Hepatocyte (in vitro differentiated cells): ENCODE results near the gene CDK15. TPM values are rescaled to one million over a fixed set of nuclear protein-coding genes. Genes with fewer than 3 reads are reported as not detected.

ENCODE experiments used
- DNase-seq: peaks from one replicate; pipeline ENCODE4 v3.0.0-alpha.2; 2016; ENCODE audit warnings: low spot score
- H2AFZ ChIP-seq: fragments of 200-600 bp; sonication (generic); 2 replicates; pipeline ENCODE4 v1.6.0; 2016; ENCODE audit warnings: antibody characterized with exemption, mild to moderate bottlenecking
- H3K27ac ChIP-seq: fragments of 200-600 bp; sonication (generic); 2 replicates; pipeline ENCODE4 v1.5.1; 2016; ENCODE audit warnings: mild to moderate bottlenecking
- H3K27me3 ChIP-seq: fragments of 200-600 bp; sonication (generic); 2 replicates; pipeline ENCODE4 v1.6.1; 2016
- H3K36me3 ChIP-seq: fragments of 200-600 bp; sonication (generic); replicated peaks from 2 replicates; pipeline ENCODE4 v1.5.1; 2016; ENCODE audit warnings: low read depth; ENCODE audit not compliant: insufficient read depth
- H3K4me1 ChIP-seq: fragments of 200-600 bp; sonication (generic); 2 replicates; pipeline ENCODE4 v1.5.1; 2016; ENCODE audit warnings: mild to moderate bottlenecking, moderate library complexity; ENCODE audit not compliant: insufficient read depth
- H3K4me2 ChIP-seq: fragments of 200-600 bp; sonication (generic); 2 replicates; pipeline ENCODE4 v1.6.0; 2016
- H3K4me3 ChIP-seq: fragments of 200-600 bp; sonication (generic); 2 replicates; pipeline ENCODE4 v1.5.1; 2016; ENCODE audit warnings: mild to moderate bottlenecking
- H3K79me2 ChIP-seq: fragments of 200-600 bp; sonication (generic); 2 replicates; pipeline ENCODE4 v1.6.0; 2017; ENCODE audit warnings: mild to moderate bottlenecking
- H3K9me2 ChIP-seq: fragments of 200-600 bp; sonication (generic); replicated peaks from 2 replicates; pipeline ENCODE4 v1.6.0; 2017; ENCODE audit warnings: mild to moderate bottlenecking; ENCODE audit not compliant: insufficient read depth
- H3K9me3 ChIP-seq: fragments of 200-600 bp; sonication (generic); 2 replicates; pipeline ENCODE4 v1.5.1; 2016; ENCODE audit warnings: low read depth, mild to moderate bottlenecking
- H4K20me1 ChIP-seq: fragments of 200-600 bp; sonication (generic); 2 replicates; pipeline ENCODE4 v1.6.0; 2016; ENCODE audit warnings: mild to moderate bottlenecking; ENCODE audit not compliant: insufficient read depth, poor library complexity, severe bottlenecking
- CTCF ChIP-seq: fragments of 200-600 bp; sonication (generic); IDR thresholded peaks from 2 replicates; pipeline ENCODE4 v1.5.1; 2016; ENCODE audit warnings: antibody characterized with exemption, mild to moderate bottlenecking; ENCODE audit not compliant: poor library complexity
- EZH2 ChIP-seq: fragments of 200-600 bp; sonication (generic); IDR thresholded peaks from 2 replicates; pipeline ENCODE4 v1.6.1; 2016; ENCODE audit warnings: antibody characterized with exemption, mild to moderate bottlenecking, borderline replicate concordance
- EZH2phosphoT487 ChIP-seq: fragments of 200-600 bp; sonication (generic); IDR thresholded peaks from one replicate; pipeline ENCODE4 v1.6.1; 2018; ENCODE audit warnings: antibody characterized with exemption, mild to moderate bottlenecking, low read depth, moderate library complexity; ENCODE audit not compliant: unreplicated experiment, severe bottlenecking
- WGBS: methylation state at CpG from one replicate; pipeline ENCODE4 v1.1.6; 2016; ENCODE audit warnings: low lambda C conversion rate; ENCODE audit errors: missing lambda C conversion rate; 5-methylcytosine and 5-hydroxymethylcytosine counted together
- polyA plus RNA-seq: library from polyadenylated mRNA; unstranded; fragments of >200 nt; fragmentation: Nextera tagmentation; extraction: Ambion mirVana; gene quantifications from 2 replicates; pipeline ENCODE4 v1.2.1, GENCODE V29; 2016
- total RNA-seq: library from RNA; depleted of rRNA; stranded (reverse); fragments of >200 nt; gene quantifications from 2 replicates; pipeline ENCODE4 v1.2.3, GENCODE V29; 2014

Gene CDK15
- total and polyA plus RNA-seq, 2 experiments from 2014 or later: 0.17 to 4.0 TPM

- Histone ChIP-seq H2AFZ (no peak overlapping the region), H3K27me3 (no peaks in the 10 kb centered on the region), H3K27ac (no peak overlapping the region), H3K4me3 (no peak overlapping the region), H3K9me3 (no peaks in the 10 kb centered on the region), H3K36me3 (no peaks in the 10 kb centered on the region), H4K20me1 (no peaks in the 10 kb centered on the region), H3K4me2 (no peak overlapping the region), H3K9me2 (no peaks in the 10 kb centered on the region), H3K79me2 (no peaks in the 10 kb centered on the region), H3K4me1 (no peaks in the 10 kb centered on the region)
- WGBS: 63% methylated on average over 3 of the region's 3 CpGs
- TF ChIP-seq EZH2phosphoT487 (no peak), EZH2 (no peak), CTCF (no peak)
- DNase-seq: no peak
These were observed 119.7 kb downstream of the CDK15 start for GRCh38 chr2:201926067-201926466.

- H2AFZ ChIP-seq: no peak overlapping the region
- no peaks in the 10 kb centered on the region for H4K20me1 ChIP-seq
- no peak overlapping the region for H3K4me2 ChIP-seq
- no peaks in the 10 kb centered on the region for H3K9me3 ChIP-seq
- H3K4me3 ChIP-seq: no peak overlapping the region
- no peaks in the 10 kb centered on the region for H3K36me3 ChIP-seq
- H3K79me2 ChIP-seq: no peaks in the 10 kb centered on the region
- TF ChIP-seq CTCF (no peak), EZH2 (no peak), EZH2phosphoT487 (no peak)
- no peaks in the 10 kb centered on the region for H3K4me1 ChIP-seq
- WGBS: 94% methylated on average over 8 of the region's 8 CpGs
- no peaks in the 10 kb centered on the region for H3K27me3 ChIP-seq
- no peak overlapping the region for H3K27ac ChIP-seq
- no peak for DNase-seq
- no peaks in the 10 kb centered on the region for H3K9me2 ChIP-seq
These were observed 122.0 kb downstream of the CDK15 start for GRCh38 chr2:201928363-201928762.

- no peaks in the 10 kb centered on the region for H3K9me2 ChIP-seq
- no peak overlapping the region for H3K4me2 ChIP-seq
- no peaks in the 10 kb centered on the region for H3K27me3 ChIP-seq
- no peaks in the 10 kb centered on the region for H3K4me1 ChIP-seq
- H3K27ac ChIP-seq: no peak overlapping the region
- H4K20me1 ChIP-seq: no peaks in the 10 kb centered on the region
- H3K79me2 ChIP-seq: no peaks in the 10 kb centered on the region
- no peaks in the 10 kb centered on the region for H3K36me3 ChIP-seq
- no peak overlapping the region for H3K4me3 ChIP-seq
- no peak overlapping the region for H2AFZ ChIP-seq
- TF ChIP-seq CTCF (no peak), EZH2phosphoT487 (no peak), EZH2 (no peak)
- 82% methylated on average over 3 of the region's 3 CpGs for WGBS
- DNase-seq: no peak
- H3K9me3 ChIP-seq: no peaks in the 10 kb centered on the region
These were observed 123.1 kb downstream of the CDK15 start for GRCh38 chr2:201929281-201930026.
